NCI-H128 (cell line): Measurements from ENCODE around the gene CCNY.

Experiments
- DNase-seq: peaks from one replicate; lab custom pipeline; 2025; ENCODE audit not compliant: unreplicated experiment; lab: John Stamatoyannopoulos, UW

CCNY gene

GRCh38 chr10:35379226-35380137 is 43.2 kb downstream of the CCNY start:
- DNase-seq, result no peak

GRCh38 chr10:35382096-35382495 is 45.8 kb downstream of the CCNY start:
- no peak for DNase-seq

GRCh38 chr10:35384265-35384868 is 48.1 kb downstream of the CCNY start:
- DNase-seq, result no peak

- no peak for DNase-seq
Measured at GRCh38 chr10:35386594-35387174, 50.4 kb downstream of the CCNY start.

- DNase-seq, result no peak
Measured at GRCh38 chr10:35387768-35388167, 51.5 kb downstream of the CCNY start.

GRCh38 chr10:35388197-35388596 is 51.9 kb downstream of the CCNY start:
- DNase-seq, result peak; percentile 63

- no peak for DNase-seq
Measured at GRCh38 chr10:35388682-35389081, 52.4 kb downstream of the CCNY start.

- DNase-seq, result no peak
Measured at GRCh38 chr10:35390161-35390840, 54.0 kb downstream of the CCNY start.

GRCh38 chr10:35390843-35391152 is 54.5 kb downstream of the CCNY start:
- DNase-seq, result no peak

GRCh38 chr10:35391153-35391953 is 55.0 kb downstream of the CCNY start:
- DNase-seq, result no peak

- DNase-seq, result no peak
Measured at GRCh38 chr10:35391954-35392262, 55.6 kb downstream of the CCNY start.

- no peak for DNase-seq
Measured at GRCh38 chr10:35392482-35393228, 56.3 kb downstream of the CCNY start.

GRCh38 chr10:35394411-35394851 is 58.1 kb downstream of the CCNY start:
- DNase-seq, result no peak

GRCh38 chr10:35394934-35395333 is 58.6 kb downstream of the CCNY start:
- no peak for DNase-seq

- DNase-seq, result no peak
Measured at GRCh38 chr10:35396560-35397434, 60.5 kb downstream of the CCNY start.

GRCh38 chr10:35397953-35398352 is 61.6 kb downstream of the CCNY start:
- DNase-seq, result no peak

- no peak for DNase-seq
Measured at GRCh38 chr10:35398355-35398754, 62.0 kb downstream of the CCNY start.

- DNase-seq, result no peak
Measured at GRCh38 chr10:35398908-35399307, 62.6 kb downstream of the CCNY start.

- DNase-seq, result no peak
Measured at GRCh38 chr10:35399414-35400009, 63.2 kb downstream of the CCNY start.
